Central memory CD8-positive, alpha-beta T cell (primary cell): ENCODE results near the gene PACRG.

ENCODE experiments used
- ATAC-seq: fragments of 150-1000 bp; cut with Tn5 transposase; replicated peaks from 2 replicates; pipeline ENCODE4 v1.10.0; 2022; ENCODE audit warnings: mild to moderate bottlenecking, moderate FRiP score, moderate number of reproducible peaks; ENCODE audit not compliant: poor library complexity, severe bottlenecking; ENCODE audit errors: extremely low read depth
- DNase-seq, 2 donors: peaks; one replicate each; pipeline ENCODE4 v3.0.0; 2021; ENCODE audit warnings: low spot score in 2 of 2
- H3K27ac Mint-ChIP-seq: one replicate; pipeline ENCODE4 v1.8.0; 2022; ENCODE audit warnings: low read depth, mild to moderate bottlenecking, moderate library complexity, mixed read lengths
- H3K27me3 Mint-ChIP-seq: one replicate; pipeline ENCODE4 v1.8.0; 2022; ENCODE audit warnings: mixed read lengths
- H3K36me3 Mint-ChIP-seq: one replicate; pipeline ENCODE4 v1.8.0; 2022; ENCODE audit warnings: mild to moderate bottlenecking, moderate library complexity, mixed read lengths; ENCODE audit not compliant: insufficient read depth
- H3K4me1 Mint-ChIP-seq: one replicate; pipeline ENCODE4 v1.8.0; 2022; ENCODE audit warnings: mixed read lengths
- H3K4me3 Mint-ChIP-seq: one replicate; pipeline ENCODE4 v1.8.0; 2022; ENCODE audit warnings: mild to moderate bottlenecking, moderate library complexity, mixed read lengths
- H3K9me3 Mint-ChIP-seq: one replicate; pipeline ENCODE4 v1.8.0; 2022; ENCODE audit warnings: mixed read lengths

PACRG gene

GRCh38 chr6:162942866-162943265 lies 215.1 kb downstream of the PACRG start:
- Mint-ChIP-seq H3K27me3 (no peaks in the 10 kb centered on the region), H3K36me3 (no peaks in the 10 kb centered on the region), H3K27ac (no peak overlapping the region), H3K9me3 (peaks cover 17% of the 10 kb centered on the region), H3K4me1 (no peaks in the 10 kb centered on the region), H3K4me3 (no peak overlapping the region)
- no peak for ATAC-seq
- no peak for DNase-seq

GRCh38 chr6:162943369-162943768 lies 215.6 kb downstream of the PACRG start:
- no peak for ATAC-seq
- Mint-ChIP-seq H3K9me3 (peaks cover 17% of the 10 kb centered on the region), H3K27ac (no peak overlapping the region), H3K4me3 (no peak overlapping the region), H3K36me3 (no peaks in the 10 kb centered on the region), H3K4me1 (no peaks in the 10 kb centered on the region), H3K27me3 (no peaks in the 10 kb centered on the region)
- DNase-seq = no peak

GRCh38 chr6:162951164-162951743 lies 223.5 kb downstream of the PACRG start:
- ATAC-seq (no peak), DNase-seq (no peak)
- no peaks in the 10 kb centered on the region for H3K36me3 Mint-ChIP-seq
- H3K4me1 Mint-ChIP-seq = no peaks in the 10 kb centered on the region
- peaks cover 5% of the 10 kb centered on the region for H3K9me3 Mint-ChIP-seq
- no peaks in the 10 kb centered on the region for H3K27me3 Mint-ChIP-seq
- no peak overlapping the region for H3K27ac Mint-ChIP-seq
- H3K4me3 Mint-ChIP-seq = no peak overlapping the region

GRCh38 chr6:162952423-162952822 lies 224.6 kb downstream of the PACRG start:
- no peaks in the 10 kb centered on the region for H3K36me3 Mint-ChIP-seq
- H3K4me3 Mint-ChIP-seq = no peak overlapping the region
- no peak for ATAC-seq
- no peaks in the 10 kb centered on the region for H3K4me1 Mint-ChIP-seq
- no peak overlapping the region for H3K27ac Mint-ChIP-seq
- peaks cover 5% of the 10 kb centered on the region for H3K9me3 Mint-ChIP-seq
- H3K27me3 Mint-ChIP-seq = no peaks in the 10 kb centered on the region
- no peak for DNase-seq

GRCh38 chr6:162957062-162957461 lies 229.3 kb downstream of the PACRG start:
- Mint-ChIP-seq H3K27me3 (no peaks in the 10 kb centered on the region), H3K4me3 (no peak overlapping the region), H3K4me1 (no peaks in the 10 kb centered on the region), H3K36me3 (no peaks in the 10 kb centered on the region), H3K27ac (no peak overlapping the region), H3K9me3 (peaks cover 24% of the 10 kb centered on the region)
- DNase-seq (no peak), ATAC-seq (no peak)

- Mint-ChIP-seq H3K9me3 (peaks cover 18% of the 10 kb centered on the region), H3K27ac (no peak overlapping the region), H3K4me1 (no peaks in the 10 kb centered on the region), H3K4me3 (no peak overlapping the region), H3K36me3 (no peaks in the 10 kb centered on the region), H3K27me3 (no peaks in the 10 kb centered on the region)
- ATAC-seq (no peak), DNase-seq (no peak)
These were observed 233.1 kb downstream of the PACRG start for GRCh38 chr6:162960679-162961457.

- Mint-ChIP-seq H3K9me3 (peaks cover 18% of the 10 kb centered on the region), H3K27ac (no peak overlapping the region), H3K36me3 (no peaks in the 10 kb centered on the region), H3K4me1 (no peaks in the 10 kb centered on the region), H3K27me3 (no peaks in the 10 kb centered on the region), H3K4me3 (no peak overlapping the region)
- ATAC-seq = no peak
- no peak for DNase-seq
These were observed 234.3 kb downstream of the PACRG start for GRCh38 chr6:162962093-162962492.

- ATAC-seq = no peak
These were observed 236.1 kb downstream of the PACRG start for GRCh38 chr6:162963861-162964260.

GRCh38 chr6:162964488-162965140 lies 236.8 kb downstream of the PACRG start:
- DNase-seq (no peak), ATAC-seq (no peak)
- no peak overlapping the region for H3K4me3 Mint-ChIP-seq
- no peak overlapping the region for H3K27ac Mint-ChIP-seq
- no peaks in the 10 kb centered on the region for H3K4me1 Mint-ChIP-seq
- no peaks in the 10 kb centered on the region for H3K36me3 Mint-ChIP-seq
- peaks cover 16% of the 10 kb centered on the region for H3K9me3 Mint-ChIP-seq
- no peaks in the 10 kb centered on the region for H3K27me3 Mint-ChIP-seq

More at GRCh38 chr6:162963861-162964260, 236.1 kb downstream of the PACRG start:
- Mint-ChIP-seq H3K27ac (no peak overlapping the region), H3K4me3 (no peak overlapping the region), H3K27me3 (no peaks in the 10 kb centered on the region), H3K36me3 (no peaks in the 10 kb centered on the region), H3K9me3 (peaks cover 18% of the 10 kb centered on the region), H3K4me1 (no peaks in the 10 kb centered on the region)
- DNase-seq = no peak

GRCh38 chr6:162965366-162965765 lies 237.6 kb downstream of the PACRG start:
- no peaks in the 10 kb centered on the region for H3K36me3 Mint-ChIP-seq
- H3K4me1 Mint-ChIP-seq = no peaks in the 10 kb centered on the region
- H3K27me3 Mint-ChIP-seq = no peaks in the 10 kb centered on the region

GRCh38 chr6:162970246-162970645 lies 242.5 kb downstream of the PACRG start:
- Mint-ChIP-seq H3K27ac (no peak overlapping the region), H3K9me3 (peaks cover 8% of the 10 kb centered on the region), H3K4me1 (no peaks in the 10 kb centered on the region), H3K27me3 (no peaks in the 10 kb centered on the region), H3K36me3 (no peaks in the 10 kb centered on the region), H3K4me3 (no peak overlapping the region)
- DNase-seq (no peak), ATAC-seq (no peak)

More at GRCh38 chr6:162965366-162965765, 237.6 kb downstream of the PACRG start:
- Mint-ChIP-seq H3K9me3 (peaks cover 14% of the 10 kb centered on the region), H3K27ac (no peak overlapping the region), H3K4me3 (no peak overlapping the region)
- no peak for ATAC-seq
- no peak for DNase-seq

- H3K9me3 Mint-ChIP-seq = peaks cover 8% of the 10 kb centered on the region
- no peak overlapping the region for H3K4me3 Mint-ChIP-seq
- no peak for ATAC-seq
- DNase-seq = no peak
- no peaks in the 10 kb centered on the region for H3K36me3 Mint-ChIP-seq
- H3K27me3 Mint-ChIP-seq = peaks cover 6% of the 10 kb centered on the region
- H3K4me1 Mint-ChIP-seq = no peaks in the 10 kb centered on the region
- no peak overlapping the region for H3K27ac Mint-ChIP-seq
These were observed 243.6 kb downstream of the PACRG start for GRCh38 chr6:162971356-162971755.
